A172 (cell line): ENCODE data around the gene MYH6. TPM values are rescaled to one million over a fixed set of nuclear protein-coding genes. Genes with fewer than 3 reads are reported as not detected.

Experiments
- total RNA-seq: library from RNA; depleted of rRNA; stranded (reverse); fragments of >200 nt; shearing (Covaris generic); gene quantifications from 2 replicates; pipeline ENCODE4 v1.2.3, GENCODE V29; 2014; rRNA removed

The MYH6 gene
- total RNA-seq, 1 experiment from 2014 or later, result not detected

Other genes with a start within 250 kb of the MYH6 start
- 1.5 and 2.5 TPM in 2 replicates for gene SLC7A8, start 224.6 kb downstream of the MYH6 start, total RNA-seq
- not detected in 2 replicates for gene RNF212B, start 170.3 kb downstream of the MYH6 start, total RNA-seq
- 4.5 and 4.7 TPM in 2 replicates for gene HOMEZ, start 122.1 kb downstream of the MYH6 start, total RNA-seq
- gene PPP1R3E, start 105.4 kb downstream of the MYH6 start, total RNA-seq, result 1.4 and 1.9 TPM in 2 replicates
- 5.8 and 7.6 TPM in 2 replicates for gene BCL2L2, start 101.4 kb downstream of the MYH6 start, total RNA-seq
- 66.5 and 85.1 TPM in 2 replicates for gene PABPN1, start 86.8 kb downstream of the MYH6 start, total RNA-seq
- 10.3 and 11.6 TPM in 2 replicates for gene SLC22A17, start 55.4 kb downstream of the MYH6 start, total RNA-seq
- gene EFS, start 43.1 kb downstream of the MYH6 start, total RNA-seq, result not detected in 2 replicates
- not detected in 2 replicates for gene IL25, start 35.5 kb downstream of the MYH6 start, total RNA-seq
- not detected in 2 replicates for gene CMTM5, start 31.2 kb downstream of the MYH6 start, total RNA-seq
- not detected in 2 replicates for gene MYH7, start 27.4 kb upstream of the MYH6 start, total RNA-seq
- 42.2 and 52.6 TPM in 2 replicates for gene NGDN, start 61.4 kb upstream of the MYH6 start, total RNA-seq
- 0.29 TPM in 2 replicates for gene ZFHX2, start 143.5 kb upstream of the MYH6 start, total RNA-seq
- gene THTPA, start 148.0 kb upstream of the MYH6 start, total RNA-seq, result 5.0 and 5.2 TPM in 2 replicates
- 6.0 and 16.6 TPM in 2 replicates for gene AP1G2, start 159.5 kb upstream of the MYH6 start, total RNA-seq
- not detected in 2 replicates for gene JPH4, start 170.5 kb upstream of the MYH6 start, total RNA-seq
- 2.4 and 3.4 TPM in 2 replicates for gene DHRS2, start 228.1 kb upstream of the MYH6 start, total RNA-seq